ENCODE results near the gene CD83. TPM values are rescaled to one million over a fixed set of nuclear protein-coding genes. Genes with fewer than 3 reads are reported as not detected.

CD83 gene
- total RNA-seq (2012; rRNA removed) (2.5 and 3.1 TPM in 2 replicates), polyA plus RNA-seq (2012; rRNA removed) (2.0 TPM in 2 replicates), Bru-seq, nascent RNA (percentile 38 among the genes with signal in this experiment), BruChase-seq, experiment 1, labeled RNA remaining after a 6-hour chase (percentile 31 among the genes with signal in this experiment), BruChase-seq, experiment 2, labeled RNA remaining after a 2-hour chase (percentile 33 among the genes with signal in this experiment)
- 0.92 and 1.3 TPM in 2 replicates for polyA plus RNA-seq (2012; cell fraction: cytosol; rRNA removed)
- polyA plus RNA-seq (2012; cell fraction: nucleus; rRNA removed; ENCODE audit: low replicate concordance), result 0.29 and 1.8 TPM in 2 replicates
- long read RNA-seq, partial matches to known transcripts, result 0 of 3 reads
- long read RNA-seq, other reads (novel, unspliced or antisense), result 0 of 3 reads

- 0 out of 2 replicates have a peak within 1 kb of the TSS, but pooled peaks have one; percentile 0 for H4K5ac ChIP-seq (ENCODE audit: low read depth, low read length)
- H3K4ac ChIP-seq (ENCODE audit: low read depth, low read length), result peak within 1 kb of the TSS; percentile 22; the same call in 1 of the 2 replicates
- no peaks in the 10 kb centered on the region for H3K79me1 ChIP-seq (ENCODE audit: low read depth in 1 of 2, low read length in 2 of 2)
- no peak within 1 kb of the TSS for H2BK15ac ChIP-seq (ENCODE audit: low read depth, low read length)
- peak within 1 kb of the TSS; percentile 20; the same call in 1 of the 2 replicates for H2BK120ac ChIP-seq (ENCODE audit: low read depth, low read length)
- peak within 1 kb of the TSS; percentile 99 for H2AFZ ChIP-seq (replicated peaks; ENCODE audit: low read length, poor library complexity)
- H2AK9ac ChIP-seq (replicated peaks; ENCODE audit: low read depth, low read length, poor library complexity), result peak within 1 kb of the TSS; percentile 94
- H3K56ac ChIP-seq (ENCODE audit: extremely low read depth, insufficient read depth, low read length), result peak within 1 kb of the TSS; percentile 28
- H3K4me1 ChIP-seq (ENCODE audit: control insufficient read depth, insufficient read depth, low read length), result no peaks in the 10 kb centered on the region
- POLR2A ChIA-PET (ENCODE audit: unreplicated experiment), result no interaction called here
- DNase-seq, result peak; percentile 45
- no peaks in the 10 kb centered on the region for H3K36me3 ChIP-seq (ENCODE audit: control insufficient read depth, insufficient read depth, low read length)
- H3K23ac ChIP-seq (ENCODE audit: low read depth, low read length), result peak within 1 kb of the TSS; percentile 46
- no peak within 1 kb of the TSS for H3K18ac ChIP-seq (ENCODE audit: low read depth, low read length)
- no peaks in the 10 kb centered on the region for H3K9me1 ChIP-seq (ENCODE audit: insufficient read depth, low read length)
- H3K27me3 ChIP-seq (ENCODE audit: control insufficient read depth, insufficient read depth, low read length), result 0 out of 2 replicates have a peak, but pooled peaks cover 1% of the 10 kb centered on the region
- ATAC-seq (ENCODE audit: low read depth), result peak; percentile 96
- CTCF ChIA-PET, result interaction anchor here (1.5 kb wide), 1 partner anchor 50 kb away, joined by 4 read pairs; no protein-coding TSS in a partner anchor
- H3K4me3 ChIP-seq (ENCODE audit: insufficient read depth, low read depth, low read length), result peak within 1 kb of the TSS; percentile 67
- H3K14ac ChIP-seq (replicated peaks; ENCODE audit: low read depth, low read length), result peak within 1 kb of the TSS; percentile 63; the same call in 1 of the 2 replicates
- H2BK20ac ChIP-seq (ENCODE audit: low read depth, low read length), result 0 out of 2 replicates have a peak within 1 kb of the TSS, but pooled peaks have one; percentile 22
- intact Hi-C loops (cut with micrococcal nuclease) (no loop called here), dilution Hi-C loops (cut with HindIII; ENCODE audit: low sequenced_read_pairs, unreplicated experiment) (no loop called here), in situ Hi-C loops (cut with MboI; ENCODE audit: low sequenced_read_pairs) (no loop called here)
- no peak within 1 kb of the TSS for H4K91ac ChIP-seq (ENCODE audit: insufficient read depth, low read depth, low read length)
- WGBS, 2 experiments (ENCODE audit: extremely low coverage in 2 of 2, insufficient read length in 1 of 2), result 0% methylated on average over 32 of the region's 106 CpGs; no CpG with 5 or more reads in 1 of the 2 experiments
- 0 out of 2 replicates have a peak within 1 kb of the TSS, but pooled peaks have one; percentile 26 for H2AK5ac ChIP-seq (ENCODE audit: low read depth, low read length)
- H3K9ac ChIP-seq (ENCODE audit: low read depth, low read length), result peak within 1 kb of the TSS; percentile 73
- no peak within 1 kb of the TSS for H2BK5ac ChIP-seq (ENCODE audit: low read depth, low read length, poor library complexity, severe bottlenecking)
- H4K20me1 ChIP-seq (ENCODE audit: insufficient read depth, low read length), result no peaks in the 10 kb centered on the region
- no TSS peak for BruUV-seq (replicated peaks)
- no peaks in the 10 kb centered on the region for H3K9me3 ChIP-seq (ENCODE audit: control insufficient read depth, insufficient read depth, low read length)
- TF ChIP-seq POLR2A (IDR thresholded peaks at IDR 0.05; ENCODE audit: low read depth, low read length) (peak; percentile 62), SMC3 (IDR thresholded peaks at IDR 0.05; ENCODE audit: low read depth, low read length) (no peak), NFE2L2 (IDR thresholded peaks at IDR 0.05; ENCODE audit: low read depth, low read length) (no peak), MAZ (IDR thresholded peaks at IDR 0.05; ENCODE audit: borderline replicate concordance, low read depth, low read length) (no peak; the same call in 1 of the 2 replicates)
- H4K8ac ChIP-seq (ENCODE audit: low read depth in 2 of 2, low read length in 2 of 2), result peak within 1 kb of the TSS; percentile 58 to 83; a peak in 3 of 4 replicates
- peak within 1 kb of the TSS; percentile 90 for H3K4me2 ChIP-seq (ENCODE audit: low read depth, low read length)
- H3K27ac ChIP-seq (ENCODE audit: insufficient read depth, low read length), result no peak within 1 kb of the TSS; the same call in 1 of the 2 replicates
Observed at GRCh38 chr6:14117158-14118090, at the start of gene CD83. CD83 (plus strand) TSS chr6:14117772; CDS start chr6:14117812, 40 bp downstream.

All from IMR-90 (cell line).